Measurements from ENCODE around the gene PHF20. TPM values are rescaled to one million over a fixed set of nuclear protein-coding genes. Genes with fewer than 3 reads are reported as not detected.
A peak's percentile ranks its signal among the peaks of the same experiment; 100 is the strongest.
"Not testable (repeated sequence)": the region's sequence is repeated elsewhere in the genome, so short reads cannot be mapped to it uniquely, and the experiment has no call there.

PHF20 gene
- total and polyA plus RNA-seq, 4 donors: 17.5 to 51.5 (median 32.6) TPM

- peaks cover 5 to 30% (median 17%) of the 10 kb centered on the region in 5 donors for H3K4me1 ChIP-seq (ENCODE audit: control insufficient read depth in 5 of 5, insufficient read depth in 5 of 5, low read length in 5 of 5)
These were observed 2.6 kb downstream of the PHF20 start for GRCh38 chr20:35774391-35774790.

GRCh38 chr20:35776513-35777101 lies 4.8 kb downstream of the PHF20 start:
- ATAC-seq (ENCODE audit: insufficient read depth, low FRiP score) (no peak), DNase-seq (peak; percentile 72 to 86 (median 80))
- no peaks in the 10 kb centered on the region for H3K9me3 ChIP-seq (ENCODE audit: control insufficient read depth in 4 of 4, insufficient read depth in 3 of 4, low read length in 3 of 4)
- H3K9ac ChIP-seq (ENCODE audit: insufficient read depth in 1 of 2, low read length in 2 of 2): no peak overlapping the region
- no peak for TF ChIP-seq CTCF (IDR thresholded peaks at IDR 0.05; ENCODE audit: control extremely low read depth, extremely low read depth)
- WGBS, 2 donors: 64 to 79% methylated on average over 4 of the region's 4 CpGs
- peaks cover 3 to 26% (median 13%) of the 10 kb centered on the region in 5 donors for H3K4me1 ChIP-seq (ENCODE audit: control insufficient read depth in 5 of 5, insufficient read depth in 5 of 5, low read length in 5 of 5)
- peaks cover 2 to 8% (median 4%) of the 10 kb centered on the region in 4 donors for H3K36me3 ChIP-seq (ENCODE audit: control insufficient read depth in 4 of 4, insufficient read depth in 4 of 4, low read length in 4 of 4)
- H3K27me3 ChIP-seq (ENCODE audit: control insufficient read depth in 3 of 3, insufficient read depth in 3 of 3, low read length in 2 of 3): no peaks in the 10 kb centered on the region
- H3K4me3 ChIP-seq: no peak overlapping the region
- H3K27ac ChIP-seq (ENCODE audit: low read depth in 1 of 2, low read length in 1 of 2): peak overlapping the region in 1 of 2 donors; percentile 35

More at GRCh38 chr20:35774391-35774790, 2.6 kb downstream of the PHF20 start:
- H3K4me3 ChIP-seq: no peak overlapping the region
- no peak for TF ChIP-seq CTCF (IDR thresholded peaks at IDR 0.05; ENCODE audit: control extremely low read depth, extremely low read depth)
- ATAC-seq (ENCODE audit: insufficient read depth, low FRiP score): no peak
- WGBS, 2 donors: 84 to 91% methylated on average over 1 of the region's 1 CpG
- no peak overlapping the region for H3K27ac ChIP-seq (ENCODE audit: low read depth in 1 of 2, low read length in 1 of 2)
- no peak overlapping the region for H3K9ac ChIP-seq (ENCODE audit: insufficient read depth in 1 of 2, low read length in 2 of 2)
- no peaks in the 10 kb centered on the region for H3K27me3 ChIP-seq (ENCODE audit: control insufficient read depth in 3 of 3, insufficient read depth in 3 of 3, low read length in 2 of 3)
- peaks cover 2 to 8% (median 4%) of the 10 kb centered on the region in 4 donors for H3K36me3 ChIP-seq (ENCODE audit: control insufficient read depth in 4 of 4, insufficient read depth in 4 of 4, low read length in 4 of 4)
- no peak for DNase-seq
- H3K9me3 ChIP-seq (ENCODE audit: control insufficient read depth in 4 of 4, insufficient read depth in 3 of 4, low read length in 3 of 4): no peaks in the 10 kb centered on the region

DNA sequence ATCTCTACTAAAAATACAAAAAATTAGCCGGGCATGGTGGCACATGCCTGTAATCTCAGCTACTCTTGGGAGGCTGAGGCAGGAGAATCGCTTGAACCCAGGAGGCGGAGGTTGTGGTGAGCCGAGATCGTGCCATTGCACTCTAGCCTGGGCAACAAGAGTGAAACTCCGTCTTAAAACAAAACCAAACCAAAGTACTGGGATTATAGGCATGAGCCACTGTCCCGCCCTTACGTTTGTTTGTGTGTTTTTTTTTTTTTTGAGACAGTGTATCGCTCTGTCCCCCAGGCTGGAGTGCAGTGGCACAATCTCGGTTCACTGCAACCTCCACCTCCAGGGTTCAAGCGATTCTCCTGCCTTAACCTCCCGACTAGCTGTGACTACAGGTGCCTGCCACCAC lies 12.0 kb downstream of the PHF20 start:
- WGBS, 2 donors: 94 to 98% methylated on average over 12 of the region's 12 CpGs
- DNase-seq; H3K27ac ChIP-seq (ENCODE audit: low read depth in 1 of 2, low read length in 1 of 2); H3K9me3 ChIP-seq (ENCODE audit: control insufficient read depth in 4 of 4, insufficient read depth in 3 of 4, low read length in 3 of 4); H3K4me3 ChIP-seq; H3K27me3 ChIP-seq (ENCODE audit: control insufficient read depth in 3 of 3, insufficient read depth in 3 of 3, low read length in 2 of 3); H3K4me1 ChIP-seq (ENCODE audit: control insufficient read depth in 5 of 5, insufficient read depth in 5 of 5, low read length in 5 of 5); H3K9ac ChIP-seq (ENCODE audit: insufficient read depth in 1 of 2, low read length in 2 of 2); ATAC-seq (ENCODE audit: insufficient read depth, low FRiP score): not testable (repeated sequence)
- H3K36me3 ChIP-seq (ENCODE audit: control insufficient read depth in 4 of 4, insufficient read depth in 4 of 4, low read length in 4 of 4): peaks cover 7 to 12% (median 11%) of the 10 kb centered on the region in 4 donors

- 95 to 97% methylated on average over 4 of the region's 4 CpGs for WGBS, 2 donors
- H3K9ac ChIP-seq (ENCODE audit: insufficient read depth in 1 of 2, low read length in 2 of 2): not testable (repeated sequence)
These were observed 13.7 kb downstream of the PHF20 start for GRCh38 chr20:35785541-35785940.

More at GRCh38 chr20:35785541-35785940, 13.7 kb downstream of the PHF20 start:
- H3K4me3 ChIP-seq; DNase-seq; H3K4me1 ChIP-seq (ENCODE audit: control insufficient read depth in 5 of 5, insufficient read depth in 5 of 5, low read length in 5 of 5); ATAC-seq (ENCODE audit: insufficient read depth, low FRiP score); H3K9me3 ChIP-seq (ENCODE audit: control insufficient read depth in 4 of 4, insufficient read depth in 3 of 4, low read length in 3 of 4); H3K27ac ChIP-seq (ENCODE audit: low read depth in 1 of 2, low read length in 1 of 2); H3K27me3 ChIP-seq (ENCODE audit: control insufficient read depth in 3 of 3, insufficient read depth in 3 of 3, low read length in 2 of 3): not testable (repeated sequence)
- H3K36me3 ChIP-seq (ENCODE audit: control insufficient read depth in 4 of 4, insufficient read depth in 4 of 4, low read length in 4 of 4): peaks cover 7 to 11% (median 9%) of the 10 kb centered on the region in 4 donors
